K562 (cell line): ENCODE measurements around the gene SMG6. TPM values are rescaled to one million over a fixed set of nuclear protein-coding genes. Genes with fewer than 3 reads are reported as not detected.
A peak's percentile ranks its signal among the peaks of the same experiment; 100 is the strongest.

Experiments used
- ATAC-seq: fragments of 200-7000 bp; cut with Tn5 transposase; 3 replicates; pipeline ENCODE4 v1.9.1; 2020; ENCODE audit warnings: moderate library complexity
- BruUV-seq: library from RNA; stranded (reverse); fragments of 400-500 nt; replicated peaks from 2 replicates; lab custom pipeline; 2021; lab: Mats Ljungman, UMichigan
- CTCF ChIA-PET: fragments of 300-600 bp; formaldehyde crosslinking; extraction: SDS; loops from one replicate; lab custom pipeline; 2021; ENCODE audit warnings: low intra/inter-chr PET ratio; lab: Yijun Ruan, JAX
- POLR2A ChIA-PET: fragments of 300-600, 350-650 bp; sonication (Branson Sonifier 250); formaldehyde crosslinking; extraction: SDS; loops from one replicate; lab custom pipeline; 2021; ENCODE audit warnings: antibody characterized with exemption, inconsistent platforms; lab: Yijun Ruan, JAX
- DNase-seq, 4 experiments: peaks; one replicate each; pipeline versions ENCODE4 v3.0.0 to v3.0.0-alpha.2; 2011 to 2018; ENCODE audit warnings: low spot score in 3 of 4, mixed read lengths in 3 of 4; ENCODE audit errors: extremely low read depth in 1 of 4
- FAIRE-seq: peaks from 2 replicates; lab custom pipeline; 2011; peaks lifted over from hg19 to GRCh38; lab: Jason Lieb, UNC
- H2AFZ ChIP-seq: 2 replicates; pipeline ENCODE4 v1.6.0; 2011; ENCODE audit warnings: low read depth, low read length, control low read depth, inconsistent platforms
- H3K27ac ChIP-seq: fragments of 200-600 bp; 3 replicates; pipeline ENCODE4 v1.8.0; 2011; ENCODE audit warnings: low read depth, mild to moderate bottlenecking, control low read depth, inconsistent platforms, low read length, moderate library complexity, mixed read lengths; ENCODE audit errors: extremely low read depth
- H3K27me3 ChIP-seq, 2 experiments: fragments of 300-600 bp in 1 of 2; 2 replicates in 1 of 2; 3 replicates in 1 of 2; pipeline versions ENCODE4 v1.6.0 to v1.8.0; 2011; ENCODE audit warnings: inconsistent platforms in 2 of 2, low read length in 2 of 2, mild to moderate bottlenecking in 1 of 2, mixed read lengths in 1 of 2, moderate library complexity in 1 of 2; ENCODE audit not compliant: control insufficient read depth in 2 of 2, insufficient read depth in 2 of 2
- H3K36me3 ChIP-seq: fragments of 300-600 bp; 3 replicates; pipeline ENCODE4 v1.8.0; 2011; ENCODE audit warnings: mild to moderate bottlenecking, low read length, inconsistent platforms; ENCODE audit not compliant: control insufficient read depth, insufficient read depth
- H3K4me1 ChIP-seq, 2 experiments: fragments of 200-600 bp in 1 of 2; replicated peaks in 1 of 2; 2 replicates in 1 of 2; 3 replicates in 1 of 2; pipeline versions ENCODE4 v1.5.1 to v1.8.0; 2011; ENCODE audit warnings: inconsistent platforms in 2 of 2, low read length in 2 of 2, mild to moderate bottlenecking in 1 of 2, mixed read lengths in 1 of 2, moderate library complexity in 1 of 2; ENCODE audit not compliant: control insufficient read depth in 2 of 2, insufficient read depth in 2 of 2
- H3K4me2 ChIP-seq: 2 replicates; pipeline ENCODE4 v1.6.1; 2011; ENCODE audit warnings: low read length, control low read depth, inconsistent platforms, mixed read lengths; ENCODE audit not compliant: insufficient read depth
- H3K4me3 ChIP-seq: fragments of 200-600 bp; sonication (generic), shearing (Covaris generic); 2 replicates; pipeline ENCODE4 v1.5.1; 2016; ENCODE audit warnings: control low read depth, inconsistent platforms
- H3K79me2 ChIP-seq: fragments of 200-600 bp; 3 replicates; pipeline ENCODE4 v1.8.0; 2011; ENCODE audit warnings: low read length, inconsistent platforms; ENCODE audit not compliant: control insufficient read depth, insufficient read depth
- H3K9ac ChIP-seq, 2 experiments: 2 replicates each; pipeline versions ENCODE4 v1.6.0 to v1.6.1; 2011; ENCODE audit warnings: low read depth in 2 of 2, low read length in 2 of 2, control low read depth in 1 of 2, inconsistent platforms in 1 of 2, mild to moderate bottlenecking in 1 of 2, mixed read lengths in 1 of 2; ENCODE audit not compliant: insufficient read depth in 1 of 2
- H3K9me1 ChIP-seq: one replicate; pipeline ENCODE4 v1.6.0; 2011; ENCODE audit warnings: inconsistent platforms, mild to moderate bottlenecking, low read length, moderate library complexity; ENCODE audit not compliant: control insufficient read depth, insufficient read depth
- H3K9me3 ChIP-seq: replicated peaks from 2 replicates; pipeline ENCODE4 v1.5.1; 2011; ENCODE audit warnings: low read depth, low read length, inconsistent platforms; ENCODE audit not compliant: control insufficient read depth, insufficient read depth
- H4K20me1 ChIP-seq: replicated peaks from 2 replicates; pipeline ENCODE4 v1.6.1; 2011; ENCODE audit warnings: low read length, inconsistent platforms, mixed read lengths; ENCODE audit not compliant: control insufficient read depth, insufficient read depth
- E2F8 ChIP-seq: fragments of 450-650 bp; IDR thresholded peaks from 2 replicates; pipeline ENCODE4 v1.7.1; 2018; ENCODE audit warnings: mild to moderate bottlenecking, low read depth; ENCODE audit not compliant: partially characterized antibody
- HCFC1 ChIP-seq: IDR thresholded peaks from 2 replicates; pipeline ENCODE4 v1.6.1; 2012; ENCODE audit warnings: low read depth, low read length, improper control_type of control experiment
- HMGN3 ChIP-seq: IDR thresholded peaks from 2 replicates; pipeline ENCODE4 v1.6.1; 2011; ENCODE audit warnings: borderline replicate concordance, low read depth, mild to moderate bottlenecking, mixed read lengths, low read length; ENCODE audit not compliant: insufficient read length; ENCODE audit errors: extremely low read depth
- NFIX ChIP-seq: fragments of 250-450 bp; sonication (Bioruptor Pico); IDR thresholded peaks from 2 replicates; pipeline ENCODE4 v1.4.0; 2020; ENCODE audit warnings: low read depth, mild to moderate bottlenecking, moderate library complexity
- TRIM25 ChIP-seq: fragments of 450-650 bp; IDR thresholded peaks from 2 replicates; pipeline ENCODE4 v1.7.0; 2016; ENCODE audit warnings: borderline replicate concordance
- WGBS: fragments of 100-300 bp; shearing (Covaris generic); methylation state at CpG from one replicate; pipeline ENCODE4 v1.1.6; 2016; ENCODE audit warnings: low coverage, mixed read lengths; ENCODE audit not compliant: insufficient coverage; ENCODE audit errors: missing lambda C conversion rate; 5-methylcytosine and 5-hydroxymethylcytosine counted together
- in situ Hi-C: fragments of 300-500 bp; cut with MboI; formaldehyde crosslinking; loops from 4 replicates; pipeline ENCODE4 v1.15.0; 2018; ENCODE audit warnings: inconsistent platforms, mixed read lengths
- intact Hi-C: fragments of 100-400 bp; cut with micrococcal nuclease; formaldehyde crosslinking; loops from 2 replicates; pipeline ENCODE4 v1.14.2; 2022
- polyA plus RNA-seq, 8 experiments: library from polyadenylated mRNA; depleted of rRNA in 4 of 8; stranded (reverse) in 5 of 8; unstranded in 3 of 8; fragments of >200 nt; fragmentation: Nextera tagmentation in 2 of 8; fragmentation: Illumina TruSeq in 1 of 8; extraction: Ambion mirVana in 2 of 8; extraction: Trizol in 1 of 8; gene quantifications; 2 replicates each; pipeline versions ENCODE4 v1.2.1 to v1.2.3, GENCODE V29; 2011 to 2014; ENCODE audit warnings: inconsistent platforms in 1 of 8, missing spikeins in 1 of 8
- total RNA-seq, 7 experiments: library from RNA; depleted of rRNA in 6 of 7; stranded (reverse); fragments of >200 nt in 6 of 7; fragmentation: Illumina TruSeq in 2 of 7; extraction: Trizol in 2 of 7; gene quantifications; 2 replicates each; pipeline versions ENCODE4 v1.2.1 to v1.2.3, GENCODE V29; 2011 to 2021; ENCODE audit warnings: low replicate concordance in 1 of 7

SMG6 gene
- total and polyA plus RNA-seq, 9 of the 15 experiments (the other 6 are each of a cell fraction or from before 2014, with no cell fraction given), result 0.44 to 13.9 (median 6.0) TPM

- in situ Hi-C loops, result no loop called here
- Histone ChIP-seq H3K27me3 (no peaks in the 10 kb centered on the region), H3K36me3 (no peaks in the 10 kb centered on the region), H3K27ac (no peak overlapping the region), H3K79me2 (no peaks in the 10 kb centered on the region), H3K4me3 (no peak overlapping the region), H3K4me2 (no peak overlapping the region), H3K9me3 (no peaks in the 10 kb centered on the region), H2AFZ (no peak overlapping the region), H3K9ac (peak overlapping the region in 1 of 2 experiments; percentile 68; a peak in 1 of 4 replicates), H3K9me1 (no peaks in the 10 kb centered on the region), H4K20me1 (no peaks in the 10 kb centered on the region), H3K4me1 (peaks cover 4 to 5% of the 10 kb centered on the region in 2 experiments; a peak in 4 of 5 replicates)
- DNase-seq (no peak), ATAC-seq (peak; percentile 31), FAIRE-seq (no peak)
- TF ChIP-seq NFIX (CRISPR knock-in tag), result no peak
- TF ChIP-seq HMGN3, result no peak
- TF ChIP-seq HCFC1, result no peak
- no peak for TF ChIP-seq E2F8
- TF ChIP-seq TRIM25, result no peak
- 61% methylated on average over 5 of the region's 7 CpGs for WGBS
- intact Hi-C loops, result no loop called here
- POLR2A ChIA-PET, result no interaction called here
- CTCF ChIA-PET, result no interaction called here
- no TSS peak for BruUV-seq
Measured at GRCh38 chr17:2123375-2124251, 180.0 kb downstream of the SMG6 start.
